AG04450 (cell line): ENCODE data around the gene ABHD5. TPM values are rescaled to one million over a fixed set of nuclear protein-coding genes. Genes with fewer than 3 reads are reported as not detected.

Experiments
- CTCF ChIA-PET: fragments of 300-600, 350-600 bp; formaldehyde crosslinking; extraction: SDS; loops from one replicate; lab custom pipeline; 2022; ENCODE audit warnings: antibody characterized with exemption, inconsistent platforms; lab: Charles Lee
- POLR2A ChIA-PET: fragments of 350-600 bp; formaldehyde crosslinking; extraction: SDS; loops from one replicate; lab custom pipeline; 2021; ENCODE audit warnings: antibody characterized with exemption, inconsistent platforms; lab: Yijun Ruan, JAX
- DNase-seq: peaks from one replicate; pipeline ENCODE4 v3.0.0-alpha.2; 2011; ENCODE audit warnings: low read depth, low spot score
- H3K27ac ChIP-seq: one replicate; pipeline ENCODE4 v1.5.1; 2012; ENCODE audit warnings: low read depth, low read length, control low read depth
- H3K27me3 ChIP-seq: one replicate; pipeline ENCODE4 v1.6.0; 2012; ENCODE audit warnings: low read length; ENCODE audit not compliant: control insufficient read depth, insufficient read depth
- H3K4me3 ChIP-seq: 2 replicates; pipeline ENCODE4 v1.5.1; 2011; ENCODE audit warnings: mild to moderate bottlenecking, low read depth, low read length, control low read depth
- H3K9me3 ChIP-seq: 2 replicates; pipeline ENCODE4 v1.5.1; 2012; ENCODE audit warnings: low read length; ENCODE audit not compliant: control insufficient read depth, insufficient read depth
- CTCF ChIP-seq: IDR thresholded peaks from 2 replicates; pipeline ENCODE4 v1.5.1; 2011; ENCODE audit warnings: low read depth, low read length, control low read depth, inconsistent platforms
- polyA plus RNA-seq: library from polyadenylated mRNA; depleted of rRNA; stranded (reverse); fragments of >200 nt; gene quantifications from 2 replicates; pipeline ENCODE4 v1.2.3, GENCODE V29; 2011

The ABHD5 gene
- polyA plus RNA-seq, 1 experiment, result 88.7 TPM

- POLR2A ChIA-PET, result no interaction called here
- H3K9me3 ChIP-seq, result no peaks in the 10 kb centered on the region
- no peak overlapping the region for H3K27ac ChIP-seq
- no peak overlapping the region for H3K4me3 ChIP-seq
- CTCF ChIA-PET, result interaction anchor here (0.7 to 2.3 kb wide), 27 partner anchors 9 to 807 kb away, joined by 3 to 19 read pairs (median 4); no protein-coding TSS in a partner anchor
- DNase-seq, result no peak
- TF ChIP-seq CTCF, result no peak
- no peaks in the 10 kb centered on the region for H3K27me3 ChIP-seq
These were observed 77.7 kb downstream of the ABHD5 start for GRCh38 chr3:43768381-43768973.

GRCh38 chr3:43769097-43769884 lies 78.6 kb downstream of the ABHD5 start:
- Histone ChIP-seq H3K9me3 (no peaks in the 10 kb centered on the region), H3K27me3 (no peaks in the 10 kb centered on the region), H3K27ac (no peak overlapping the region), H3K4me3 (peak overlapping the region; percentile 53)
- peak; percentile 88 for DNase-seq
- peak; percentile 91 for TF ChIP-seq CTCF
- CTCF ChIA-PET, result interaction anchor here (0.6 to 2.3 kb wide), 40 partner anchors 10 to 807 kb away, joined by 3 to 19 read pairs (median 4); no protein-coding TSS in a partner anchor
- POLR2A ChIA-PET, result interaction anchor here (0.8 to 1.0 kb wide), 2 partner anchors 16 to 147 kb away, joined by 3 read pairs; partner anchors contain the start of gene ANO10

GRCh38 chr3:43769885-43770425 lies 79.2 kb downstream of the ABHD5 start:
- CTCF ChIA-PET, result interaction anchor here (0.9 to 2.3 kb wide), 15 partner anchors 10 to 428 kb away, joined by 3 to 19 read pairs (median 4); no protein-coding TSS in a partner anchor
- POLR2A ChIA-PET, result interaction anchor here (0.8 to 1.0 kb wide), 2 partner anchors 16 to 148 kb away, joined by 3 read pairs; partner anchors contain the start of gene ANO10
- no peak for DNase-seq
- no peak overlapping the region for H3K27ac ChIP-seq
- no peaks in the 10 kb centered on the region for H3K27me3 ChIP-seq
- no peak for TF ChIP-seq CTCF
- peak overlapping the region; percentile 53 for H3K4me3 ChIP-seq
- H3K9me3 ChIP-seq, result no peaks in the 10 kb centered on the region

- DNase-seq, result no peak
- ChIA-PET CTCF (no interaction called here), POLR2A (no interaction called here)
These were observed 79.8 kb downstream of the ABHD5 start for GRCh38 chr3:43770426-43771103.

More at GRCh38 chr3:43770426-43771103, 79.8 kb downstream of the ABHD5 start:
- no peak overlapping the region for H3K27ac ChIP-seq
- H3K9me3 ChIP-seq, result no peaks in the 10 kb centered on the region
- no peak for TF ChIP-seq CTCF
- H3K27me3 ChIP-seq, result peaks cover 5% of the 10 kb centered on the region
- H3K4me3 ChIP-seq, result no peak overlapping the region
